Tibial nerve (tissue), 3 donors: ENCODE results near the gene PCGF5.

Experiments used
- POLR2A ChIP-seq, 2 donors: fragments of 450-650 bp; IDR thresholded peaks; one replicate each; pipeline ENCODE4 v1.6.1; 2017; ENCODE audit warnings: antibody characterized with exemption in 2 of 2, mild to moderate bottlenecking in 2 of 2, moderate library complexity in 2 of 2
- TF ChIP-seq, protein P1 (sequence below), 5 experiments: fragments of 200-600 bp in 3 of 5; fragments of 450-650 bp in 2 of 5; sonication (generic) in 3 of 5; IDR thresholded peaks; one replicate each; pipeline ENCODE4 v1.5.1; 2016 to 2019; ENCODE audit warnings: antibody characterized with exemption in 5 of 5, mild to moderate bottlenecking in 3 of 5, moderate library complexity in 2 of 5

DNA sequence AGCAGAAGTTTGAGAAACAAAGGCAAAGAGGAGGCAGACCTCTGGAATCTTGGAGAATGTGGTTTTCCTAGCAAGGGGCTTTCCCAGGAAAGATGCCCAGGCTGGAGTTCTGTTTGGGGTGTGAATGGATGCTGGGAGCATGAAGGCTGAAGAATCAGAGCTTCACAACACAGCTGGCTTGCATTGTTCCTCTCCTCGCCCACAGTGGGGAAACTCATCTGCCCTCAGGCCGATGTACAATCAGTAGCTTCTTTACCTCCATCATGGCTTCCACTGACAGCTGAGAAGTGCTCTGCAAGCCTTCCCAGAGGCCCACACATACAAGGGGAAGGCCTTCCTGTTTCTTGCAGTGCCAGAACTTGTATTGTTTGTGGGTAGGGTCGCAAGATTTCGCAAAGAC lies 98.9 kb downstream of the PCGF5 start:
- TF ChIP-seq, protein P1, sequence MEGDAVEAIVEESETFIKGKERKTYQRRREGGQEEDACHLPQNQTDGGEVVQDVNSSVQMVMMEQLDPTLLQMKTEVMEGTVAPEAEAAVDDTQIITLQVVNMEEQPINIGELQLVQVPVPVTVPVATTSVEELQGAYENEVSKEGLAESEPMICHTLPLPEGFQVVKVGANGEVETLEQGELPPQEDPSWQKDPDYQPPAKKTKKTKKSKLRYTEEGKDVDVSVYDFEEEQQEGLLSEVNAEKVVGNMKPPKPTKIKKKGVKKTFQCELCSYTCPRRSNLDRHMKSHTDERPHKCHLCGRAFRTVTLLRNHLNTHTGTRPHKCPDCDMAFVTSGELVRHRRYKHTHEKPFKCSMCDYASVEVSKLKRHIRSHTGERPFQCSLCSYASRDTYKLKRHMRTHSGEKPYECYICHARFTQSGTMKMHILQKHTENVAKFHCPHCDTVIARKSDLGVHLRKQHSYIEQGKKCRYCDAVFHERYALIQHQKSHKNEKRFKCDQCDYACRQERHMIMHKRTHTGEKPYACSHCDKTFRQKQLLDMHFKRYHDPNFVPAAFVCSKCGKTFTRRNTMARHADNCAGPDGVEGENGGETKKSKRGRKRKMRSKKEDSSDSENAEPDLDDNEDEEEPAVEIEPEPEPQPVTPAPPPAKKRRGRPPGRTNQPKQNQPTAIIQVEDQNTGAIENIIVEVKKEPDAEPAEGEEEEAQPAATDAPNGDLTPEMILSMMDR (IDR thresholded peaks at IDR 0.05): no peak
- no peak for TF ChIP-seq POLR2A (IDR thresholded peaks at IDR 0.05)
